Measurements from ENCODE around the gene ULK1. TPM values are rescaled to one million over a fixed set of nuclear protein-coding genes. Genes with fewer than 3 reads are reported as not detected.

The ULK1 gene
- polyA plus RNA-seq, 1 donor from 2014 or later: 19.0 TPM

DNA sequence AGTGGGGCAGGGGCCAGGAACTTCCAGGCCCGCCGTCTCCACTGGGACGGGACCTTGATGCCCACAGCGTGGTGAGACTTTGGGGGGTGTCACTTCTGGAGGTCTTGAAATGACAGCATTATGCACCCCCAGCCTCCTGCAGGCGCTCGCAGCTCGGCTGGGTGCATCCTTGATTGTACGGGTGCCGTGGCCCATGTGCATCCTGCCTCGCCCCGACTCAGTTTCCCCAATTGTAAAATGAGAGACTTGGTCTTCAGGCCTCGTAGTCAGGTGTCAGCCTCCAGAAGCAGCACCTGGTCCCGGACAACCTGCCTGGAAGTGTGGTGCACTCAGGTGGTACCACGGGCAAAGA lies 25.7 kb downstream of the ULK1 start:
- H3K4me2 ChIP-seq (ENCODE audit: low read length): no peak overlapping the region
- H3K79me2 ChIP-seq (replicated peaks; ENCODE audit: insufficient read depth, low read length): no peaks in the 10 kb centered on the region
- no peak overlapping the region for H3K9ac ChIP-seq (ENCODE audit: low read length)
- H2AFZ ChIP-seq (ENCODE audit: low read depth, low read length): no peak overlapping the region
- H3K27me3 ChIP-seq (ENCODE audit: insufficient read depth, low read depth, low read length): no peaks in the 10 kb centered on the region
- TF ChIP-seq EP300 (conservative IDR thresholded peaks at IDR 0.05; ENCODE audit: poor library complexity, severe bottlenecking) (no peak), MXI1 (conservative IDR thresholded peaks at IDR 0.05; ENCODE audit: poor library complexity, severe bottlenecking) (no peak), RAD21 (conservative IDR thresholded peaks at IDR 0.05) (no peak), SMC3 (conservative IDR thresholded peaks at IDR 0.05; ENCODE audit: poor library complexity) (no peak), POLR2AphosphoS5 (IDR thresholded peaks at IDR 0.05) (no peak), EZH2 (IDR thresholded peaks at IDR 0.05; ENCODE audit: borderline replicate concordance, insufficient read depth, low read length, poor library complexity, severe bottlenecking) (no peak), TAF1 (IDR thresholded peaks at IDR 0.05; ENCODE audit: low read depth) (no peak)
- TF ChIP-seq, protein P1, sequence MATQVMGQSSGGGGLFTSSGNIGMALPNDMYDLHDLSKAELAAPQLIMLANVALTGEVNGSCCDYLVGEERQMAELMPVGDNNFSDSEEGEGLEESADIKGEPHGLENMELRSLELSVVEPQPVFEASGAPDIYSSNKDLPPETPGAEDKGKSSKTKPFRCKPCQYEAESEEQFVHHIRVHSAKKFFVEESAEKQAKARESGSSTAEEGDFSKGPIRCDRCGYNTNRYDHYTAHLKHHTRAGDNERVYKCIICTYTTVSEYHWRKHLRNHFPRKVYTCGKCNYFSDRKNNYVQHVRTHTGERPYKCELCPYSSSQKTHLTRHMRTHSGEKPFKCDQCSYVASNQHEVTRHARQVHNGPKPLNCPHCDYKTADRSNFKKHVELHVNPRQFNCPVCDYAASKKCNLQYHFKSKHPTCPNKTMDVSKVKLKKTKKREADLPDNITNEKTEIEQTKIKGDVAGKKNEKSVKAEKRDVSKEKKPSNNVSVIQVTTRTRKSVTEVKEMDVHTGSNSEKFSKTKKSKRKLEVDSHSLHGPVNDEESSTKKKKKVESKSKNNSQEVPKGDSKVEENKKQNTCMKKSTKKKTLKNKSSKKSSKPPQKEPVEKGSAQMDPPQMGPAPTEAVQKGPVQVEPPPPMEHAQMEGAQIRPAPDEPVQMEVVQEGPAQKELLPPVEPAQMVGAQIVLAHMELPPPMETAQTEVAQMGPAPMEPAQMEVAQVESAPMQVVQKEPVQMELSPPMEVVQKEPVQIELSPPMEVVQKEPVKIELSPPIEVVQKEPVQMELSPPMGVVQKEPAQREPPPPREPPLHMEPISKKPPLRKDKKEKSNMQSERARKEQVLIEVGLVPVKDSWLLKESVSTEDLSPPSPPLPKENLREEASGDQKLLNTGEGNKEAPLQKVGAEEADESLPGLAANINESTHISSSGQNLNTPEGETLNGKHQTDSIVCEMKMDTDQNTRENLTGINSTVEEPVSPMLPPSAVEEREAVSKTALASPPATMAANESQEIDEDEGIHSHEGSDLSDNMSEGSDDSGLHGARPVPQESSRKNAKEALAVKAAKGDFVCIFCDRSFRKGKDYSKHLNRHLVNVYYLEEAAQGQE (IDR thresholded peaks at IDR 0.05; ENCODE audit: borderline replicate concordance): no peak
- TF ChIP-seq, protein P2, sequence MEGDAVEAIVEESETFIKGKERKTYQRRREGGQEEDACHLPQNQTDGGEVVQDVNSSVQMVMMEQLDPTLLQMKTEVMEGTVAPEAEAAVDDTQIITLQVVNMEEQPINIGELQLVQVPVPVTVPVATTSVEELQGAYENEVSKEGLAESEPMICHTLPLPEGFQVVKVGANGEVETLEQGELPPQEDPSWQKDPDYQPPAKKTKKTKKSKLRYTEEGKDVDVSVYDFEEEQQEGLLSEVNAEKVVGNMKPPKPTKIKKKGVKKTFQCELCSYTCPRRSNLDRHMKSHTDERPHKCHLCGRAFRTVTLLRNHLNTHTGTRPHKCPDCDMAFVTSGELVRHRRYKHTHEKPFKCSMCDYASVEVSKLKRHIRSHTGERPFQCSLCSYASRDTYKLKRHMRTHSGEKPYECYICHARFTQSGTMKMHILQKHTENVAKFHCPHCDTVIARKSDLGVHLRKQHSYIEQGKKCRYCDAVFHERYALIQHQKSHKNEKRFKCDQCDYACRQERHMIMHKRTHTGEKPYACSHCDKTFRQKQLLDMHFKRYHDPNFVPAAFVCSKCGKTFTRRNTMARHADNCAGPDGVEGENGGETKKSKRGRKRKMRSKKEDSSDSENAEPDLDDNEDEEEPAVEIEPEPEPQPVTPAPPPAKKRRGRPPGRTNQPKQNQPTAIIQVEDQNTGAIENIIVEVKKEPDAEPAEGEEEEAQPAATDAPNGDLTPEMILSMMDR (IDR thresholded peaks at IDR 0.05; ENCODE audit: poor library complexity, severe bottlenecking): no peak
- no peak overlapping the region for H3K27ac ChIP-seq (ENCODE audit: low read length)
- no peaks in the 10 kb centered on the region for H3K36me3 ChIP-seq (ENCODE audit: insufficient read depth, low read length)
- H4K20me1 ChIP-seq (ENCODE audit: insufficient read depth): no peaks in the 10 kb centered on the region
- H3K4me3 ChIP-seq (ENCODE audit: low read length): no peak overlapping the region
- H3K9me2 ChIP-seq (ENCODE audit: insufficient read depth, low read length): no peaks in the 10 kb centered on the region
- no peaks in the 10 kb centered on the region for H3K9me3 ChIP-seq (ENCODE audit: low read length)
- H3F3A ChIP-seq (ENCODE audit: insufficient read depth, low read length, poor library complexity, severe bottlenecking): no peaks in the 10 kb centered on the region

DNA sequence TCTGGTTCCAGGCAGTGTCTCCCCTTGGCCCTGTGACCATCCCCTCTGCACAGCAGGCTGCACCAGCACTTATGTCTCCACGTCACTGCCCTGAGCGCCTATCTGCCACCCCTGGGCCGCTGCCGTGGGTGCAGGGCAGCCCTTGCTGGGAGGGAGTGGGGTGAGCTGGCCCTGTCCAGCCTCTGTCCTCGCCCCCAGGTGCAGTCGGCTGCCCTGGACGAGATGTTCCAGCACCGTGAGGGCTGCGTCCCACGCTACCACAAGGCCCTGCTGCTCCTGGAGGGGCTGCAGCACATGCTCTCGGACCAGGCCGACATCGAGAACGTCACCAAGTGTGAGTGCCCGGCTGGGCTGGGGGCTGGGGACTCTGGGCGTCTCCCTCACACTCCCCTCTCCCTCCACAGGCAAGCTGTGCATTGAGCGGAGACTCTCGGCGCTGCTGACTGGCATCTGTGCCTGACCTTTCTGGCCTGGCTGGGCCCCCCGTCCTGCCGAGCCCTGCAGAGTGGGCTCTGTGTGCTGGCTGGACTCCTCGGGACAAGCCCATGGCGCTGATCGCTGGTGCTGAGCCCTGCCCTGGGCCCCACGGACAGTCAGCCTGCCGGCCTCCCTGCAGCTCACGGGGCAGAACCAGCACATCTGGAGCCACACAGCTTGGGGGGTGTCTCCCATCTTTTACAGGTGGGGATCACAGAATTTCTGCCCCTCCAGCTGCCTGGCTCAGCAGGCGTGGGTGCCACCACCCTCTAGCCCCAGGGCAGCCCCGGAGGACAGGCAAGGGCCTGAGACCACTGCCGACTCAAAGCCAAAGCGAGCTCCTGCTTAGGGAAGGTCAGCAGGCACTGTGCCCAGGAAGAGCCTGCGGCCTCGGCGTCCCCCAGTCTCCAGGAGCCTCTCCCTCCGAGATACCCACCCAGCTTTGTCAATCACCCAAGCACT lies 26.7 kb downstream of the ULK1 start:
- no peaks in the 10 kb centered on the region for H3K27me3 ChIP-seq (ENCODE audit: insufficient read depth, low read depth, low read length)
- no peak overlapping the region for H2AFZ ChIP-seq (ENCODE audit: low read depth, low read length)
- no peaks in the 10 kb centered on the region for H3K36me3 ChIP-seq (ENCODE audit: insufficient read depth, low read length)
- no peaks in the 10 kb centered on the region for H3K9me3 ChIP-seq (ENCODE audit: low read length)
- H3K9me2 ChIP-seq (ENCODE audit: insufficient read depth, low read length): no peaks in the 10 kb centered on the region
- H4K20me1 ChIP-seq (ENCODE audit: insufficient read depth): no peaks in the 10 kb centered on the region
- no peaks in the 10 kb centered on the region for H3K79me2 ChIP-seq (replicated peaks; ENCODE audit: insufficient read depth, low read length)
- TF ChIP-seq POLR2AphosphoS5 (IDR thresholded peaks at IDR 0.05) (no peak), EZH2 (IDR thresholded peaks at IDR 0.05; ENCODE audit: borderline replicate concordance, insufficient read depth, low read length, poor library complexity, severe bottlenecking) (no peak), RAD21 (conservative IDR thresholded peaks at IDR 0.05) (no peak)
- TF ChIP-seq, protein P1 (IDR thresholded peaks at IDR 0.05; ENCODE audit: borderline replicate concordance): no peak
- no peak overlapping the region for H3K9ac ChIP-seq (ENCODE audit: low read length)
- H3F3A ChIP-seq (ENCODE audit: insufficient read depth, low read length, poor library complexity, severe bottlenecking): no peaks in the 10 kb centered on the region
- H3K4me2 ChIP-seq (ENCODE audit: low read length): no peak overlapping the region
- H3K4me3 ChIP-seq (ENCODE audit: low read length): no peak overlapping the region
- H3K27ac ChIP-seq (ENCODE audit: low read length): no peak overlapping the region
